ENCODE results near the gene CCDC157. TPM values are rescaled to one million over a fixed set of nuclear protein-coding genes. Genes with fewer than 3 reads are reported as not detected.

Gene CCDC157
- total and polyA plus RNA-seq, 9 of the 15 experiments (the other 6 are each of a cell fraction or from before 2014, with no cell fraction given) = 0.04 to 1.3 (median 0.68) TPM

DNA sequence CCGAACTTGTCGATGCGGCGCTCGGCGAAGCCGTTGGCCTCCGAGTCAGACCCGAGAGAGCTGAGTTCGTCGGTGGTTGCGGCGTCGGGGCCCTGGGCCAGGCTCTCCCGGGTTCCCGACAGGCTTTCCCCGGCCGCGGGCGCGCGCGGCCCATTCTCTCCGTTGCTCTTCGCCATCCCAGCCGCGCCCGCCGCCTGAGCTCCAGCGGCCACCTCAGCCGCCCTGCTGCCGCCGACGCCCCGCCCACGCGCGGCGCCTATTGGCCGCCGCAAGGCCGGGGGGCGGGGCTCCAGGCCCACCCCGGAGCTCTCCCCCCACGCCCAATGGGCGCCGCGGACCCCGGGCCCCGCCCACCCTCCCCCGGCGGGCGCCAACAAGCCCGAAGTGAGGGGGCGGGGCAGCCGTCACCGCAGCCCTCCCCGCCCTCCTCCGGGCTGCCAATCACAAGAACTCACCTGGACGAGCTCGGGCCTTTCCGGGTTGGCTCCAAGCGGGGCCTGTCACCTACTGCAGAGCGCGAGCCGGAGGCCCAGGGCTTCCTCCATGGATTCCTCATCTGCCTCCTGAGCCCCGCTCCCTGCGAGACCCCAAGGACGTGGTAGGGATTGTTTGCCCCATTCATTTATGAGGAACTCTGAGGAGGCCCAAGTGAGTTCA lies 30.0 kb upstream of the CCDC157 start, which contains the start of gene TBC1D10A (continued):
- TF ChIP-seq, protein P1, sequence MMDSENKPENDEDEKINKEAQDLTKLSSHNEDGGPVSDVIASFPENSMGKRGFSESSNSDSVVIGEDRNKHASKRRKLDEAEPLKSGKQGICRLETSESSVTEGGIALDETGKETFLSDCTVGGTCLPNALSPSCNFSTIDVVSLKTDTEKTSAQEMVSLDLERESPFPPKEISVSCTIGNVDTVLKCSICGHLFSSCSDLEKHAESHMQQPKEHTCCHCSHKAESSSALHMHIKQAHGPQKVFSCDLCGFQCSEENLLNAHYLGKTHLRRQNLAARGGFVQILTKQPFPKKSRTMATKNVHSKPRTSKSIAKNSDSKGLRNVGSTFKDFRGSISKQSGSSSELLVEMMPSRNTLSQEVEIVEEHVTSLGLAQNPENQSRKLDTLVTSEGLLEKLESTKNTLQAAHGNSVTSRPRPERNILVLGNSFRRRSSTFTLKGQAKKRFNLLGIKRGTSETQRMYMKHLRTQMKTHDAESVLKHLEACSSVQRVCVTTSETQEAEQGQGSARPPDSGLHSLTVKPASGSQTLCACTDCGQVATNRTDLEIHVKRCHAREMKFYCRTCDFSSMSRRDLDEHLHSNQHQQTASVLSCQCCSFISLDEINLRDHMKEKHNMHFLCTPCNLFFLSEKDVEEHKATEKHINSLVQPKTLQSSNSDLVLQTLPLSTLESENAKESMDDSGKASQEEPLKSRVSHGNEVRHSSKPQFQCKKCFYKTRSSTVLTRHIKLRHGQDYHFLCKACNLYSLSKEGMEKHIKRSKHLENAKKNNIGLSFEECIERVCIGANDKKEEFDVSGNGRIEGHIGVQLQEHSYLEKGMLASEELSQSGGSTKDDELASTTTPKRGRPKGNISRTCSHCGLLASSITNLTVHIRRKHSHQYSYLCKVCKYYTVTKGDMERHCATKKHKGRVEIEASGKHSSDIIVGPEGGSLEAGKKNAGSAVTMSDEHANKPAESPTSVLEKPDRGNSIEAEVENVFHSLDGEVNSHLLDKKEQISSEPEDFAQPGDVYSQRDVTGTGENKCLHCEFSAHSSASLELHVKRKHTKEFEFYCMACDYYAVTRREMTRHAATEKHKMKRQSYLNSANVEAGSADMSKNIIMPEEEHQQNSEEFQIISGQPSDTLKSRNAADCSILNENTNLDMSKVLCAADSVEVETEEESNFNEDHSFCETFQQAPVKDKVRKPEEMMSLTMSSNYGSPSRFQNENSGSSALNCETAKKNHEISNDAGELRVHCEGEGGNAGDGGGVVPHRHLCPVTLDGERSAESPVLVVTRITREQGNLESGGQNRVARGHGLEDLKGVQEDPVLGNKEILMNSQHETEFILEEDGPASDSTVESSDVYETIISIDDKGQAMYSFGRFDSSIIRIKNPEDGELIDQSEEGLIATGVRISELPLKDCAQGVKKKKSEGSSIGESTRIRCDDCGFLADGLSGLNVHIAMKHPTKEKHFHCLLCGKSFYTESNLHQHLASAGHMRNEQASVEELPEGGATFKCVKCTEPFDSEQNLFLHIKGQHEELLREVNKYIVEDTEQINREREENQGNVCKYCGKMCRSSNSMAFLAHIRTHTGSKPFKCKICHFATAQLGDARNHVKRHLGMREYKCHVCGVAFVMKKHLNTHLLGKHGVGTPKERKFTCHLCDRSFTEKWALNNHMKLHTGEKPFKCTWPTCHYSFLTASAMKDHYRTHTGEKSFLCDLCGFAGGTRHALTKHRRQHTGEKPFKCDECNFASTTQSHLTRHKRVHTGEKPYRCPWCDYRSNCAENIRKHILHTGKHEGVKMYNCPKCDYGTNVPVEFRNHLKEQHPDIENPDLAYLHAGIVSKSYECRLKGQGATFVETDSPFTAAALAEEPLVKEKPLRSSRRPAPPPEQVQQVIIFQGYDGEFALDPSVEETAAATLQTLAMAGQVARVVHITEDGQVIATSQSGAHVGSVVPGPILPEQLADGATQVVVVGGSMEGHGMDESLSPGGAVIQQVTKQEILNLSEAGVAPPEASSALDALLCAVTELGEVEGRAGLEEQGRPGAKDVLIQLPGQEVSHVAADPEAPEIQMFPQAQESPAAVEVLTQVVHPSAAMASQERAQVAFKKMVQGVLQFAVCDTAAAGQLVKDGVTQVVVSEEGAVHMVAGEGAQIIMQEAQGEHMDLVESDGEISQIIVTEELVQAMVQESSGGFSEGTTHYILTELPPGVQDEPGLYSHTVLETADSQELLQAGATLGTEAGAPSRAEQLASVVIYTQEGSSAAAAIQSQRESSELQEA (IDR thresholded peaks at IDR 0.05; ENCODE audit: low read depth) = no peak
- no peak for TF ChIP-seq KLF13 (tag; IDR thresholded peaks at IDR 0.05; ENCODE audit: borderline replicate concordance, low read depth)
- TF ChIP-seq ZNF445 (CRISPR knock-in tag; IDR thresholded peaks at IDR 0.05; ENCODE audit: low read depth) = no peak
- TF ChIP-seq, protein P2, sequence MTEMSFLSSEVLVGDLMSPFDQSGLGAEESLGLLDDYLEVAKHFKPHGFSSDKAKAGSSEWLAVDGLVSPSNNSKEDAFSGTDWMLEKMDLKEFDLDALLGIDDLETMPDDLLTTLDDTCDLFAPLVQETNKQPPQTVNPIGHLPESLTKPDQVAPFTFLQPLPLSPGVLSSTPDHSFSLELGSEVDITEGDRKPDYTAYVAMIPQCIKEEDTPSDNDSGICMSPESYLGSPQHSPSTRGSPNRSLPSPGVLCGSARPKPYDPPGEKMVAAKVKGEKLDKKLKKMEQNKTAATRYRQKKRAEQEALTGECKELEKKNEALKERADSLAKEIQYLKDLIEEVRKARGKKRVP (CRISPR knock-in tag; IDR thresholded peaks at IDR 0.05) = no peak
- no peak for TF ChIP-seq DIDO1 (tag; IDR thresholded peaks at IDR 0.05; ENCODE audit: low read depth)
- no peak for TF ChIP-seq JUNB (CRISPR knock-in tag; conservative IDR thresholded peaks at IDR 0.05)
- no peak for TF ChIP-seq RBM22 (IDR thresholded peaks at IDR 0.05; ENCODE audit: low read depth, low read length, poor library complexity, severe bottlenecking)
- TF ChIP-seq ZBTB7A (IDR thresholded peaks at IDR 0.05; ENCODE audit: borderline replicate concordance, control insufficient read depth, low read depth, low read length) = no peak
- TF ChIP-seq, protein P3, sequence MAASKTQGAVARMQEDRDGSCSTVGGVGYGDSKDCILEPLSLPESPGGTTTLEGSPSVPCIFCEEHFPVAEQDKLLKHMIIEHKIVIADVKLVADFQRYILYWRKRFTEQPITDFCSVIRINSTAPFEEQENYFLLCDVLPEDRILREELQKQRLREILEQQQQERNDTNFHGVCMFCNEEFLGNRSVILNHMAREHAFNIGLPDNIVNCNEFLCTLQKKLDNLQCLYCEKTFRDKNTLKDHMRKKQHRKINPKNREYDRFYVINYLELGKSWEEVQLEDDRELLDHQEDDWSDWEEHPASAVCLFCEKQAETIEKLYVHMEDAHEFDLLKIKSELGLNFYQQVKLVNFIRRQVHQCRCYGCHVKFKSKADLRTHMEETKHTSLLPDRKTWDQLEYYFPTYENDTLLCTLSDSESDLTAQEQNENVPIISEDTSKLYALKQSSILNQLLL (CRISPR knock-in tag; IDR thresholded peaks at IDR 0.05; ENCODE audit: borderline replicate concordance) = no peak
- no peak for TF ChIP-seq NR1H2 (CRISPR knock-in tag; IDR thresholded peaks at IDR 0.05)
- TF ChIP-seq BRD4 (IDR thresholded peaks at IDR 0.05) = no peak
- TF ChIP-seq MIER1 (IDR thresholded peaks at IDR 0.05; ENCODE audit: low read depth) = no peak
- no peak for TF ChIP-seq GTF2F1 (IDR thresholded peaks at IDR 0.05; ENCODE audit: low read depth, low read length)
- no peak for TF ChIP-seq RBBP5 (IDR thresholded peaks at IDR 0.05; ENCODE audit: borderline replicate concordance, insufficient read depth, low read length, poor library complexity, severe bottlenecking)
